Fibroblast of villous mesenchyme (primary cell): ENCODE data around the gene PPEF1. TPM values are rescaled to one million over a fixed set of nuclear protein-coding genes. Genes with fewer than 3 reads are reported as not detected.

ENCODE experiments used
- DNase-seq: peaks from one replicate; pipeline ENCODE4 v3.0.0-alpha.2; 2010; ENCODE audit warnings: low read depth
- H3K4me3 ChIP-seq: 2 replicates; pipeline ENCODE4 v1.5.1; 2011; ENCODE audit warnings: low read depth, mild to moderate bottlenecking, low read length
- CTCF ChIP-seq: IDR thresholded peaks from 2 replicates; pipeline ENCODE4 v1.5.1; 2012; ENCODE audit warnings: low read depth, mild to moderate bottlenecking, low read length; ENCODE audit not compliant: insufficient read depth
- total RNA-seq: library from RNA; depleted of rRNA; stranded (reverse); fragments of >200 nt; gene quantifications from 2 replicates; pipeline ENCODE4 v1.2.3, GENCODE V29; 2012

Gene PPEF1
- not detected in 2 replicates for total RNA-seq

- DNase-seq: no peak
- TF ChIP-seq CTCF: no peak
- no peak within 1 kb of the TSS for H3K4me3 ChIP-seq
These were observed at the start of gene PPEF1 for GRCh38 chrX:18707426-18708049. Gene PPEF1, plus strand, starts transcription at chrX:18707645. Its CDS starts 136 bp downstream, at chrX:18707781.

GRCh38 chrX:18661273-18661672 lies 46.2 kb upstream of the PPEF1 start:
- H3K4me3 ChIP-seq: no peak overlapping the region
- TF ChIP-seq CTCF: no peak
- DNase-seq: no peak

- TF ChIP-seq CTCF: no peak
These were observed 42.5 kb upstream of the PPEF1 start for GRCh38 chrX:18664947-18665346.

GRCh38 chrX:18666614-18667013 lies 40.8 kb upstream of the PPEF1 start:
- TF ChIP-seq CTCF: no peak
- no peak for DNase-seq
- H3K4me3 ChIP-seq: no peak overlapping the region

More at GRCh38 chrX:18664947-18665346, 42.5 kb upstream of the PPEF1 start:
- no peak for DNase-seq
- H3K4me3 ChIP-seq: no peak overlapping the region

- DNase-seq: no peak
- H3K4me3 ChIP-seq: no peak overlapping the region
- no peak for TF ChIP-seq CTCF
These were observed 39.2 kb upstream of the PPEF1 start for GRCh38 chrX:18668071-18668835.

- no peak for DNase-seq
- TF ChIP-seq CTCF: no peak
- H3K4me3 ChIP-seq: no peak within 1 kb of the TSS
These were observed 35.4 kb upstream of the PPEF1 start, which contains the start of gene RS1 for GRCh38 chrX:18672008-18672407. Gene RS1, minus strand, starts transcription at chrX:18672108. Its CDS starts 40 bp downstream, at chrX:18672068.
